Breast epithelium (tissue), 4 donors: ENCODE measurements around the gene REPS1. TPM values are rescaled to one million over a fixed set of nuclear protein-coding genes. Genes with fewer than 3 reads are reported as not detected.

Experiments
- DNase-seq, 2 donors: peaks; one replicate each; pipeline ENCODE4 v3.0.0-alpha.2; 2019; ENCODE audit warnings: low spot score in 2 of 2
- H3K27ac ChIP-seq, 2 donors: fragments of 200-600 bp; sonication (generic) in 1 of 2; one replicate each; pipeline ENCODE4 v1.5.1; 2016 to 2019; ENCODE audit warnings: mild to moderate bottlenecking in 1 of 2
- H3K27me3 ChIP-seq, 2 donors: fragments of 200-600 bp; sonication (generic) in 1 of 2; one replicate each; pipeline versions ENCODE4 v1.5.1 to v1.6.0; 2017 to 2019; ENCODE audit warnings: control low read depth in 1 of 2, mild to moderate bottlenecking in 1 of 2
- H3K36me3 ChIP-seq: fragments of 200-600 bp; one replicate; pipeline ENCODE4 v1.5.1; 2019
- H3K4me1 ChIP-seq, 2 donors: fragments of 200-600 bp; sonication (generic); one replicate each; pipeline ENCODE4 v1.5.1; 2016 to 2019; ENCODE audit warnings: control low read depth in 1 of 2
- H3K4me3 ChIP-seq, 3 donors: fragments of 200-600 bp; sonication (generic); 1 replicate in 2 of 3; 2 replicates in 1 of 3; pipeline ENCODE4 v1.5.1; 2016 to 2019; ENCODE audit warnings: mild to moderate bottlenecking in 3 of 3, moderate library complexity in 2 of 3
- H3K9me3 ChIP-seq, 2 donors: fragments of 200-600 bp; sonication (generic) in 1 of 2; one replicate each; pipeline ENCODE4 v1.5.1; 2016 to 2019; ENCODE audit warnings: control low read depth in 1 of 2
- CTCF ChIP-seq, 3 donors: fragments of 450-650 bp; IDR thresholded peaks; one replicate each; pipeline ENCODE4 v1.5.1; 2016 to 2017; ENCODE audit warnings: antibody characterized with exemption in 3 of 3, mild to moderate bottlenecking in 3 of 3, moderate library complexity in 3 of 3
- POLR2A ChIP-seq: fragments of 450-650 bp; IDR thresholded peaks from one replicate; pipeline ENCODE4 v1.6.1; 2016; ENCODE audit warnings: antibody characterized with exemption, mild to moderate bottlenecking, moderate library complexity
- POLR2AphosphoS5 ChIP-seq, 3 donors: sonication (generic); formaldehyde crosslinking; IDR thresholded peaks; one replicate each; pipeline ENCODE4 v1.6.1; 2017; ENCODE audit warnings: antibody characterized with exemption in 3 of 3
- intact Hi-C: fragments of 100-400 bp; cut with DNase I; formaldehyde crosslinking; loops from one replicate; pipeline ENCODE4 v1.15.1; 2023; ENCODE audit warnings: low total_unique reads
- total RNA-seq, 3 donors: library from RNA; depleted of rRNA; stranded (reverse); fragments of >200 nt; gene quantifications; one replicate each; pipeline ENCODE4 v1.1.0, GENCODE V29; 2016

The REPS1 gene
- total RNA-seq, 3 donors from 2014 or later, result 40.5 to 79.9 (median 66.5) TPM

- intact Hi-C loops, result no loop called here
- Histone ChIP-seq H3K4me3 (no peak overlapping the region), H3K27me3 (no peaks in the 10 kb centered on the region), H3K4me1 (peaks cover 0 to 6% of the 10 kb centered on the region in 2 donors), H3K36me3 (no peaks in the 10 kb centered on the region), H3K9me3 (no peaks in the 10 kb centered on the region), H3K27ac (no peak overlapping the region)
- DNase-seq, result no peak
- TF ChIP-seq CTCF (IDR thresholded peaks at IDR 0.05), result no peak
- no peak for TF ChIP-seq POLR2A
- TF ChIP-seq POLR2AphosphoS5 (IDR thresholded peaks at IDR 0.05), result no peak
These were observed 10.3 kb downstream of the REPS1 start for GRCh38 chr6:138977646-138978167.

DNA sequence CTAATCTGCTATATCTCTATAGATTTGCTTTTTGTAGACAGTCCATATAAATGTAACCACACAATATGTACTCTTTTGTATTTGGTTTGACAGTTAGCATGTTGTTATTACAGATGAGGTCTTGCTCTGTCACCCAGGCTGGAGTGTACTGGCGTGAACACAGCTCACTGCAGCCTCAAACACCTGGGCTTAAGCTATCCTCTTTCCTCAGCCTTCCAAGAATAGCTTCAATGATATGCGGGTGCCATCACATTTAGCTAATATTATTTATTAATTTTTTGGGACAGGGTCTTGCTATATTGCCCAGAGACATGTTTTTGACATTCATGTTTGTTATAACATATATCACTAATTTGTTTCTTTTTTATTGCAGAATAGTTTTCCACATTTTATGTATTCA is 10.8 kb downstream of the REPS1 start:
- no peak for TF ChIP-seq POLR2AphosphoS5 (IDR thresholded peaks at IDR 0.05)
- no peak for TF ChIP-seq CTCF (IDR thresholded peaks at IDR 0.05)
- no peak for TF ChIP-seq POLR2A
- H3K4me3 ChIP-seq, result no peak overlapping the region
- H3K9me3 ChIP-seq, result no peaks in the 10 kb centered on the region
- no peak for DNase-seq
- H3K36me3 ChIP-seq, result no peaks in the 10 kb centered on the region
- intact Hi-C loops, result no loop called here
- H3K4me1 ChIP-seq, result peaks cover 0 to 7% of the 10 kb centered on the region in 2 donors
- H3K27me3 ChIP-seq, result no peaks in the 10 kb centered on the region
- no peak overlapping the region for H3K27ac ChIP-seq

GRCh38 chr6:138975815-138976214 is 12.2 kb downstream of the REPS1 start:
- Histone ChIP-seq H3K27me3 (no peaks in the 10 kb centered on the region), H3K36me3 (no peaks in the 10 kb centered on the region), H3K9me3 (no peaks in the 10 kb centered on the region), H3K27ac (no peak overlapping the region), H3K4me3 (no peak overlapping the region), H3K4me1 (peaks cover 0 to 7% of the 10 kb centered on the region in 2 donors)
- intact Hi-C loops, result no loop called here
- TF ChIP-seq CTCF (IDR thresholded peaks at IDR 0.05) (no peak), POLR2AphosphoS5 (IDR thresholded peaks at IDR 0.05) (no peak), POLR2A (no peak)
- no peak for DNase-seq

DNA sequence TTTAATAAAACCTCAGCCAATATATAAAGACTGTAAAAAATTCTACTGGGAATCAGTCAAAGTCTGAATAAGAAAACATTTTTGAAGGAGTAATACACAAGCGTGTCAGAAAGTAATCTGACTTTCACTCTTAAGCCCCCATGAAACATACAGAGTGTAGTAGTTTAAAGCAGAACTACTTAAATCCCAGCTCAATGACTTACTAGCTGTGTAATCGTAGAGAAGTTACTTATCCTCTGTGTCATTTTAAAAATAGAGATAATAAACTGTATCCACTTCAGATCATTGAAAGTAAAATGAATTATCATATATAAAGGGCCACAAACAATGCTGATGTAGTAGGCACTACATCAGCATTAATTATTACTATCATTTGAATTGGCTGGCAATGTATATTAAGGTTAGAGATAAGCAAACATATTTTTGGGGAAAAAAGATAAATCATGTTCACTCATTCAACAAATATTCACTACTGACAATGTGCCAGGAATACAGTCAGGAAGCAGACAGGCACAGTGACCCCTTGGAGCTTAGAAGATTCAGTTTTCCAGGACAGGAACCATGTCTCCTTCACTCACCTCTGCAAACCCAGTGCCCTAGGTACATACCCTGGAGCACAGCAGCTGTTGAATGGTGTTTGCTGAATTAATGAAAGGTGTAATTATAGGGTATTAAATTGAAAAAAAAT is 14.4 kb downstream of the REPS1 start:
- Histone ChIP-seq H3K27ac (no peak overlapping the region), H3K27me3 (no peaks in the 10 kb centered on the region), H3K4me1 (peaks cover 0 to 7% of the 10 kb centered on the region in 2 donors), H3K36me3 (no peaks in the 10 kb centered on the region), H3K4me3 (no peak overlapping the region), H3K9me3 (no peaks in the 10 kb centered on the region)
- TF ChIP-seq CTCF (IDR thresholded peaks at IDR 0.05) (no peak), POLR2A (no peak), POLR2AphosphoS5 (IDR thresholded peaks at IDR 0.05) (no peak)
- no peak for DNase-seq
- intact Hi-C loops, result no loop called here

DNA sequence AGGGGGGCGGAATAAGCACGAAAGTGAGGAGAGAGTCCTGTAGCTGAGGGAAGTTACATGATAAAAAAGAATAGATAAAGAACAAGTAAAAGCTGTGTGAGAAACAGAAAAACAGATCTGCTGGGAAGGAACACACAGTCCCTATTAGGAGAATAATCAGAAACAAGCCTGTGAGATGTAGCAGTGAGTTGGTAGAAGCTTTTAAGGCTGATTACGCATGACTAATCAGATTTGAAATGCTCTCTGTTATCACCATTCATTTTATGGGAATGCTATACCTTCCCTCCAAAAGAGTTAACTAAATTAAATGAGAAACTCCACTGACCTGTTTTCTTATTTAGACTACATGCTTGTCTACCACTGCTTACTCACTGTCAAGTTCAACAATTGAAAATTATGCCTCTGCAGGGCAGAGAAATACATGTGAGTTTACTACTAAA is 15.8 kb downstream of the REPS1 start:
- TF ChIP-seq POLR2A, result no peak
- no peak for TF ChIP-seq CTCF (IDR thresholded peaks at IDR 0.05)
- TF ChIP-seq POLR2AphosphoS5 (IDR thresholded peaks at IDR 0.05), result no peak
- intact Hi-C loops, result no loop called here
- no peak overlapping the region for H3K27ac ChIP-seq
- H3K4me1 ChIP-seq, result peaks cover 0 to 7% of the 10 kb centered on the region in 2 donors
- DNase-seq, result no peak
- no peaks in the 10 kb centered on the region for H3K36me3 ChIP-seq
- no peaks in the 10 kb centered on the region for H3K27me3 ChIP-seq
- H3K9me3 ChIP-seq, result no peaks in the 10 kb centered on the region
- H3K4me3 ChIP-seq, result no peak overlapping the region
